Right lobe of liver (tissue), 6 donors: ENCODE results near the gene EVA1A. TPM values are rescaled to one million over a fixed set of nuclear protein-coding genes. Genes with fewer than 3 reads are reported as not detected.

ENCODE experiments used
- ATAC-seq, 4 donors: fragments of 200-7000 bp; cut with Tn5 transposase; one replicate each; pipeline ENCODE4 v1.9.1; 2020; ENCODE audit warnings: mild to moderate bottlenecking in 4 of 4, moderate library complexity in 4 of 4
- DNase-seq, 3 donors: peaks; one replicate each; pipeline ENCODE4 v3.0.0-alpha.2; 2020
- H3K27ac ChIP-seq, 3 donors: fragments of 200-600 bp; one replicate each; pipeline ENCODE4 v1.8.0; 2022
- H3K27me3 ChIP-seq, 2 donors: fragments of 200-600 bp; one replicate each; pipeline ENCODE4 v1.8.0; 2022
- H3K36me3 ChIP-seq, 4 donors: fragments of 200-600 bp; sonication (generic) in 1 of 4; one replicate each; pipeline versions ENCODE4 v1.5.1 to v1.8.0; 2017 to 2022; ENCODE audit warnings: control low read depth in 1 of 4
- H3K4me1 ChIP-seq, 4 donors: fragments of 200-600 bp; sonication (generic) in 1 of 4; one replicate each; pipeline versions ENCODE4 v1.5.1 to v1.8.0; 2017 to 2022; ENCODE audit warnings: control low read depth in 1 of 4
- H3K4me3 ChIP-seq, 3 donors: fragments of 200-600 bp; one replicate each; pipeline ENCODE4 v1.8.0; 2022
- H3K9me3 ChIP-seq, 4 donors: fragments of 200-600 bp; sonication (generic) in 1 of 4; one replicate each; pipeline versions ENCODE4 v1.5.1 to v1.8.0; 2017 to 2022; ENCODE audit warnings: control low read depth in 1 of 4
- POLR2A ChIP-seq: fragments of 450-650 bp; IDR thresholded peaks from one replicate; pipeline ENCODE4 v1.6.1; 2017; ENCODE audit warnings: antibody characterized with exemption, mild to moderate bottlenecking
- WGBS: methylation state at CpG from one replicate; pipeline ENCODE4 v1.1.6; 2018; ENCODE audit warnings: low coverage, low lambda C conversion rate; ENCODE audit not compliant: insufficient coverage; ENCODE audit errors: missing lambda C conversion rate; 5-methylcytosine and 5-hydroxymethylcytosine counted together
- intact Hi-C, 2 donors: fragments of 100-400 bp; cut with DNase I; formaldehyde crosslinking; loops; one replicate each; pipeline versions ENCODE4 v1.11.2 to v1.14.1; 2022
- total RNA-seq, 6 experiments: library from RNA; depleted of rRNA in 2 of 6; stranded (reverse); fragments of >200 nt in 2 of 6; fragmentation: NEBNext Ultra II Directional in 3 of 6; extraction: Animal tissue kit (Norgen Biotek cat#: 25700) in 3 of 6; gene quantifications; one replicate each; pipeline versions ENCODE4 v1.1.0 to v1.2.4, GENCODE V29; 2016 to 2023
- TF ChIP-seq, protein P1 (sequence below), 4 donors: fragments of 200-600 bp in 3 of 4; fragments of 450-650 bp in 1 of 4; IDR thresholded peaks; one replicate each; pipeline versions ENCODE4 v1.5.1 to v1.8.0; 2016 to 2022; ENCODE audit warnings: antibody characterized with exemption in 4 of 4, mild to moderate bottlenecking in 2 of 4
- donor health status: DM: no; HTN: yes; CAD: no.
- donor health status: DM: no; HTN: no; CAD: no.
- donor health status: DM: no; HTN: no; CAD: no.
- donor health status: DM: no; HTN: yes; CAD: no.
- donor health status: DM: no; HTN: yes; CAD: no.

The EVA1A gene
- total RNA-seq, 6 experiments from 2014 or later = 30.6 to 125 (median 74.5) TPM

GRCh38 chr2:75607988-75608683 is 47.4 kb upstream of the EVA1A start:
- no peak for DNase-seq
- H3K27ac ChIP-seq = no peak overlapping the region
- ATAC-seq = peak in 1 of 4 donors; percentile 13
- H3K4me1 ChIP-seq = no peaks in the 10 kb centered on the region
- intact Hi-C loops = loop anchor here (5.0 kb wide), 1 partner anchor 141 kb away; no protein-coding TSS in a partner anchor
- H3K36me3 ChIP-seq = no peaks in the 10 kb centered on the region
- TF ChIP-seq POLR2A = no peak
- TF ChIP-seq, protein P1, sequence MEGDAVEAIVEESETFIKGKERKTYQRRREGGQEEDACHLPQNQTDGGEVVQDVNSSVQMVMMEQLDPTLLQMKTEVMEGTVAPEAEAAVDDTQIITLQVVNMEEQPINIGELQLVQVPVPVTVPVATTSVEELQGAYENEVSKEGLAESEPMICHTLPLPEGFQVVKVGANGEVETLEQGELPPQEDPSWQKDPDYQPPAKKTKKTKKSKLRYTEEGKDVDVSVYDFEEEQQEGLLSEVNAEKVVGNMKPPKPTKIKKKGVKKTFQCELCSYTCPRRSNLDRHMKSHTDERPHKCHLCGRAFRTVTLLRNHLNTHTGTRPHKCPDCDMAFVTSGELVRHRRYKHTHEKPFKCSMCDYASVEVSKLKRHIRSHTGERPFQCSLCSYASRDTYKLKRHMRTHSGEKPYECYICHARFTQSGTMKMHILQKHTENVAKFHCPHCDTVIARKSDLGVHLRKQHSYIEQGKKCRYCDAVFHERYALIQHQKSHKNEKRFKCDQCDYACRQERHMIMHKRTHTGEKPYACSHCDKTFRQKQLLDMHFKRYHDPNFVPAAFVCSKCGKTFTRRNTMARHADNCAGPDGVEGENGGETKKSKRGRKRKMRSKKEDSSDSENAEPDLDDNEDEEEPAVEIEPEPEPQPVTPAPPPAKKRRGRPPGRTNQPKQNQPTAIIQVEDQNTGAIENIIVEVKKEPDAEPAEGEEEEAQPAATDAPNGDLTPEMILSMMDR (IDR thresholded peaks at IDR 0.05) = no peak
- no peaks in the 10 kb centered on the region for H3K9me3 ChIP-seq
- H3K27me3 ChIP-seq = no peaks in the 10 kb centered on the region
- WGBS = 57% methylated on average over 7 of the region's 7 CpGs
- H3K4me3 ChIP-seq = no peak overlapping the region

- WGBS = 77% methylated on average over 3 of the region's 3 CpGs
- DNase-seq = no peak
- Histone ChIP-seq H3K9me3 (no peaks in the 10 kb centered on the region), H3K4me3 (no peak overlapping the region), H3K27me3 (no peaks in the 10 kb centered on the region), H3K4me1 (no peaks in the 10 kb centered on the region), H3K36me3 (no peaks in the 10 kb centered on the region), H3K27ac (no peak overlapping the region)
- TF ChIP-seq, protein P1 (IDR thresholded peaks at IDR 0.05) = no peak
- no peak for TF ChIP-seq POLR2A
- ATAC-seq = no peak
- intact Hi-C loops = loop anchor here (5.0 kb wide), 1 partner anchor 140 kb away; no protein-coding TSS in a partner anchor
Observed at GRCh38 chr2:75607400-75607798, 46.7 kb upstream of the EVA1A start.

- no peaks in the 10 kb centered on the region for H3K27me3 ChIP-seq
- intact Hi-C loops = loop anchor here (5.0 kb wide), 1 partner anchor 140 kb away; no protein-coding TSS in a partner anchor
- DNase-seq (no peak), ATAC-seq (no peak)
- no peaks in the 10 kb centered on the region for H3K9me3 ChIP-seq
- 77% methylated on average over 6 of the region's 8 CpGs for WGBS
- no peaks in the 10 kb centered on the region for H3K36me3 ChIP-seq
- no peaks in the 10 kb centered on the region for H3K4me1 ChIP-seq
- H3K27ac ChIP-seq = no peak overlapping the region
- H3K4me3 ChIP-seq = no peak overlapping the region
- no peak for TF ChIP-seq POLR2A
- TF ChIP-seq, protein P1 (IDR thresholded peaks at IDR 0.05) = no peak
Observed at GRCh38 chr2:75606761-75607399, 46.1 kb upstream of the EVA1A start.

DNA sequence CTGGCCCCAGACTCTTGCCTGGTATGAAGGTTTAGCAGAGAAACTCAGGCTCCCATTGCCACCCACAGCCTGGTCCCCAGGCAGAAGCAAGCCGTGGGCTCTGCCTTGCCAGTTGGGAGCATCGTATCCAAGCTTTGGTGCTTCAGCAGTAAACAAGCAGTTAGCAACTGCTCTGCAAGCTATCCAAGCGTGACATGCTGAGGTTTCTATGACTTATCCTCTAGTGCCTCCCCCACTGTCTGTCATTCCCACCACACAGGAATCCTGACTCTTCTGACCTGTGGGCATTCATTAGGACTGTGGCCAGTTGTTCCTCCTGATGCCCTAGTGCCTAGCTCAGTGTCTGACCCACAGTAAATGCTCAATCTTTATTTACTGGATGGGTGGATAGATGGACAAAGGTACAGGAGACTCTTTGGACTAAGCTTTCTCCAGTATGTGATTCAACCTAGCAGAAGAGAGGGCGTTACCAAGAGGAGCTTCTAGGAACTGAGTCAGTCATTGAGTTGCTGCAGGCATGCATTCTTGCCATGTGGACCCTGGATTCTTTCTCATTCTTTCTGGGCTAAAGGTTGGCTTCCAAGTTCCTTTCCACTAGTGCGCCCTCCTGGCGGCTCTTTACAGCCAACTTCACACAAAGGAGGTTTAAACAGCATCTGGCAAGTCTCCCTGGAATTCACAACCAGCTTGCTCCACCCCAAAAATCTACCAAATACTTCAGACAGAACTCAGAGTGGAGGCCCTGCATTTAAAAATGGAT is 45.2 kb upstream of the EVA1A start:
- 57% methylated on average over 2 of the region's 6 CpGs for WGBS
- H3K4me1 ChIP-seq = no peaks in the 10 kb centered on the region
- H3K4me3 ChIP-seq = no peak overlapping the region
- H3K27me3 ChIP-seq = no peaks in the 10 kb centered on the region
- H3K9me3 ChIP-seq = no peaks in the 10 kb centered on the region
- H3K36me3 ChIP-seq = no peaks in the 10 kb centered on the region
- H3K27ac ChIP-seq = no peak overlapping the region
- DNase-seq (no peak), ATAC-seq (peak; percentile 27 to 54 (median 42))
- intact Hi-C loops = loop anchor here (5.0 kb wide), 1 partner anchor 139 kb away; no protein-coding TSS in a partner anchor
- no peak for TF ChIP-seq POLR2A
- TF ChIP-seq, protein P1 (IDR thresholded peaks at IDR 0.05) = peak in 2 of 4 donors; percentile 9
